ENCODE data around the gene BCL2L14.

Gene BCL2L14

DNA sequence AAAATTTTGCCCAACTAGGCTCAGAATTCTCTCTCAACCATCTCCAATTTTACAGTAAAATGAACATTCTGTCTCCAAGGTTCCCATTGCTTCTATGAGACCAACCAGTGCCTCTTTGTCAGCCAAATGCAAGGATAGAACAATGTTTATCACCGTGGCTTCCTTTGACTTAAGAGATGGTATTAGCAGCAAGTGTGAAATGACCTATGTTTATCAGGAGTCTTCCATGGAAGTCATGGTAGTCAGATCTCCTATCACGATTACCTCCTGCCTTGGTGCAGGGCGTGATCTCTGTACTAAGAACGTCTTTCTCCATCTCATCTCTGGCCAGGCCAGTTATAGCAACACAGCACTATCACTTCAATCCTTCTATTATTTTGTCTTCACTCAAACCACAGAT is 6.1 kb upstream of the BCL2L14 start:
- no peaks in the 10 kb centered on the region for H3K4me1 ChIP-seq (ENCODE audit: control insufficient read depth in 1 of 2, insufficient read depth in 2 of 2, low read length in 2 of 2)
- H3K27ac ChIP-seq (ENCODE audit: low read length), result no peak overlapping the region
- H3K36me3 ChIP-seq (ENCODE audit: control insufficient read depth in 1 of 2, insufficient read depth in 2 of 2, low read length in 2 of 2), result no peaks in the 10 kb centered on the region
- no peaks in the 10 kb centered on the region for H3K9me3 ChIP-seq (ENCODE audit: control insufficient read depth in 1 of 2, low read length in 2 of 2)
- no peak overlapping the region for H3K4me3 ChIP-seq (ENCODE audit: low read depth in 1 of 2, low read length in 2 of 2)
- no peaks in the 10 kb centered on the region for H3K27me3 ChIP-seq (ENCODE audit: low read depth, low read length)

DNA sequence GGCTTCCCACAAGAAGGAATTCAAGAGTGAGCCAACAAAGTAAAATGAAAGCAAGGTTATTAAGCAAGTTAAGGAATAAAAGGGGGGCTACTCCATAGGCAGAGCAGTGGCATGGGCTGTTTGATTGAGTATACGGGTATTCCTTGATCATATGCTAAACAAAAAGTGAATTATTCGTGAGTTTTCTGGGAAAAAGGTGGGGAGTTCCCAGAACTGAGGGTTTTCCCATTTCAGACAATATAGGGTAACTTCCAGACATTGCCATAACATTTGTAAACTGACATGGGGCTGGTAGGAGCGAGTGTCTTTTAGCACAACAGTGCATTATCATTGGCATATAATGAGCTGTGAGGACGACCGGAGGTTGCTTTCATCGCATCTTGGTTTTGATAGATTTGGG is 2.0 kb upstream of the BCL2L14 start:
- no peak overlapping the region for H3K27ac ChIP-seq (ENCODE audit: low read length)
- no peak overlapping the region for H3K4me3 ChIP-seq (ENCODE audit: low read depth in 1 of 2, low read length in 2 of 2)
- H3K4me1 ChIP-seq (ENCODE audit: control insufficient read depth in 1 of 2, insufficient read depth in 2 of 2, low read length in 2 of 2), result no peaks in the 10 kb centered on the region
- no peaks in the 10 kb centered on the region for H3K9me3 ChIP-seq (ENCODE audit: control insufficient read depth in 1 of 2, low read length in 2 of 2)
- H3K27me3 ChIP-seq (ENCODE audit: low read depth, low read length), result no peaks in the 10 kb centered on the region
- H3K36me3 ChIP-seq (ENCODE audit: control insufficient read depth in 1 of 2, insufficient read depth in 2 of 2, low read length in 2 of 2), result no peaks in the 10 kb centered on the region

DNA sequence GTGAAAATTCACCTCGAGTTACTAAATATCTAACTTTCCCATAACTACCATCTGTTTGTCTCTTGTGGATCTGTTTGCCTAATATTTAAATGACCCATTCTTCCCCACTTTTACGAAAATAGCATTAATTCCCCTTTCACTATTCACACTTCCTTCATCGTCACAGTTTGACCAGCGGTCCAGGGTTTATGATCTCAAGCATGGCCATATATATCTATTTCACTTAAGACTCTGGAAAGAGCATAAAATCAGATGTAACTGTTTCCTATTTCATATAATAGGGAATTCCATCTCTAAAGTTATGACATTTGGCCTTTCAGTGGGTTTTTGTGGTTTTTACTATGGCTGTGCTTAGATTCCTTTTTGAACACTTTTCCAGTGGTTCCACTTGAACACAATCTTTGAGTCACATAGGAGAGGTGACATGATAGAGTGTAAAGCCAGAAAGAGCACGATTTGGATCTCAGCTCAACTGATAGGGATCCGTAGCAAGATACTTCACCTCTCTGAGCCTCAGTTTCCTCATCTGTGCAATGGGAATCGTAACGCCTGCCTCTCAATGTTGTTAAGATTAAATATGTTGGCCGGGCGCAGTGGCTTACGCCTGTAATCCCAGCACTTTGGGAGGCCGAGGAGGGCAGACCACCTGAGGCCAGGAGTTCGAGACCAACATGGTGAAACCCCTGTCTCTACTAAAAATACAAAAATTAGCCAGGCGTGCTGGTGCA is 754 bp upstream of the BCL2L14 start:
- no peak overlapping the region for H3K4me3 ChIP-seq (ENCODE audit: low read depth in 1 of 2, low read length in 2 of 2)
- H3K4me1 ChIP-seq (ENCODE audit: control insufficient read depth in 1 of 2, insufficient read depth in 2 of 2, low read length in 2 of 2), result no peaks in the 10 kb centered on the region
- H3K27ac ChIP-seq (ENCODE audit: low read length), result no peak overlapping the region
- no peaks in the 10 kb centered on the region for H3K27me3 ChIP-seq (ENCODE audit: low read depth, low read length)
- H3K9me3 ChIP-seq (ENCODE audit: control insufficient read depth in 1 of 2, low read length in 2 of 2), result no peaks in the 10 kb centered on the region
- H3K36me3 ChIP-seq (ENCODE audit: control insufficient read depth in 1 of 2, insufficient read depth in 2 of 2, low read length in 2 of 2), result no peaks in the 10 kb centered on the region

DNA sequence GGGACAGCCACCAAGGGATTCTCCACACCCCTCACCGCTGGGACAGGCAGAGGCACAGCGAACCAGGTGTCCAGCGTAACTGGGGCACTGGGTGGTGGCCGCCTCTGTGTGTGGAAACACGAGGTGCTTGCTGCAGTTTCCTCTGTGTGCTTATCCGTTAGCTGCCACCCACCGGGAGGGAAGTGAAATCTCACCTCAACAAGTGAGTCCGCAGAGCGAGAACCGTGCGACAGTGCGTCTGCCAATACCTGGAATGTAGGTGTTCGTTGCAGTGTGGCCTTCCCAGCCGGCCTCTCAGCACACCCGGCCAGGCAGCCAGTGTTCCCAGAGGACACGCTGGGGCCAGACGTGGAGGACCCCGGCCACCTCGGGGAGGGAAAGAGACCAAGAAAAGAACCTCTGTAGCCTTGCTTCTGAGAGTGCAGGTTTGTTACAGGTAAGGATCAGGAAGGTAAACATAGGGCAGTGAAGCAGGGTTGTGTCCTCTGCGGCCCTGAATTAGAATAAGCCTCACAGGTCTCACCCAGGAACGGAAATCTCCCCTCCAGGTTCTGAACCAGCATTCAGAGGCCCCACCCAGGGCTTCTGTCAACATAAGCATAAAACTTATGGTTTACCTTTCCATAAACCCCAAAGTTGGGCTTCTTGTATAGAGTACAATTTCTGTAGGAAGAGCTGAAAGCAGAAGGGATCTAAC is 1.5 kb downstream of the BCL2L14 start:
- no peaks in the 10 kb centered on the region for H3K9me3 ChIP-seq (ENCODE audit: control insufficient read depth in 1 of 2, low read length in 2 of 2)
- no peaks in the 10 kb centered on the region for H3K27me3 ChIP-seq (ENCODE audit: low read depth, low read length)
- H3K4me1 ChIP-seq (ENCODE audit: control insufficient read depth in 1 of 2, insufficient read depth in 2 of 2, low read length in 2 of 2), result no peaks in the 10 kb centered on the region
- peak overlapping the region; percentile 93 for H3K27ac ChIP-seq (ENCODE audit: low read length)
- peak overlapping the region in 1 of 2 donors; percentile 59 for H3K4me3 ChIP-seq (ENCODE audit: low read depth in 1 of 2, low read length in 2 of 2)
- H3K36me3 ChIP-seq (ENCODE audit: control insufficient read depth in 1 of 2, insufficient read depth in 2 of 2, low read length in 2 of 2), result no peaks in the 10 kb centered on the region

DNA sequence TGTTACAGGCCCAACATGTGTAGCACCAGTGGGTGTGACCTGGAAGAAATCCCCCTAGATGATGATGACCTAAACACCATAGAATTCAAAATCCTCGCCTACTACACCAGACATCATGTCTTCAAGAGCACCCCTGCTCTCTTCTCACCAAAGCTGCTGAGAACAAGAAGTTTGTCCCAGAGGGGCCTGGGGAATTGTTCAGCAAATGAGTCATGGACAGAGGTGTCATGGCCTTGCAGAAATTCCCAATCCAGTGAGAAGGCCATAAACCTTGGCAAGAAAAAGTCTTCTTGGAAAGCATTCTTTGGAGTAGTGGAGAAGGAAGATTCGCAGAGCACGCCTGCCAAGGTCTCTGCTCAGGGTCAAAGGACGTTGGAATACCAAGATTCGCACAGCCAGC is 8.6 kb downstream of the BCL2L14 start:
- no peak overlapping the region for H3K4me3 ChIP-seq (ENCODE audit: low read depth in 1 of 2, low read length in 2 of 2)
- H3K27ac ChIP-seq (ENCODE audit: low read length), result no peak overlapping the region
- no peaks in the 10 kb centered on the region for H3K27me3 ChIP-seq (ENCODE audit: low read depth, low read length)
- H3K36me3 ChIP-seq (ENCODE audit: control insufficient read depth in 1 of 2, insufficient read depth in 2 of 2, low read length in 2 of 2), result no peaks in the 10 kb centered on the region
- H3K4me1 ChIP-seq (ENCODE audit: control insufficient read depth in 1 of 2, insufficient read depth in 2 of 2, low read length in 2 of 2), result no peaks in the 10 kb centered on the region
- H3K9me3 ChIP-seq (ENCODE audit: control insufficient read depth in 1 of 2, low read length in 2 of 2), result no peaks in the 10 kb centered on the region

DNA sequence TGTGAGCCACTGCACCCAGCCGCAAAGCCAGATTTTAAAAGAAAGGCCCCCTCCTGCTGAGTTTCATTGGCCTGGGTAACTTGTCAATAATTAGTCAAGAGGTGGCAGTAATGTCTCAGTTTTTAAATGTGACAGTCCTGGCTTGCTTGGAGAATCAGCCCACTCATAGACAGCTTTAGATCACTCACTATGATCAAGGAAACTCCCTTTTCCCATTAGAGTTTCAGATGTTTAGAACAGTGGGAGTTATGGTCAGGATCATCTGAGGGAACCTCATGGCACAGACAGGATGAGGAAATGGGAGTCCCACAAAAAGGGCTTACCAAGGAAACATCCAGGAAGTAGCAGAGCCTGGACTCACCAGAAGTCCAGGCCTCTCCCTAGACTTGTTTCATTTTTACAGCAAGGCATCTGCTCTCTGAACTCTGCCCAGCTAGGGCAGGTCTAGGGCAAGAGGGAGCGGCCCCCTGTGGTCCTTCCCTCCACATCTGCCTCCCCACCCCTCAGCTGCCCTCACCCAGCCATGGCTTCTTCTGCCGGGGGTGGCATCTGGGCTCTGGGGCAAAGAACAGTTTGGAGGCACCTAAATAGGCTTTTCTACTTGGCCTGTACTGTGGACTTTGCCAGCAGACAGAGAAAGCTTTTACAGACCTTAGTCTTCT is 11.2 kb downstream of the BCL2L14 start:
- Histone ChIP-seq H3K27me3 (ENCODE audit: low read depth, low read length) (no peaks in the 10 kb centered on the region), H3K4me3 (ENCODE audit: low read depth in 1 of 2, low read length in 2 of 2) (no peak overlapping the region), H3K36me3 (ENCODE audit: control insufficient read depth in 1 of 2, insufficient read depth in 2 of 2, low read length in 2 of 2) (no peaks in the 10 kb centered on the region), H3K9me3 (ENCODE audit: control insufficient read depth in 1 of 2, low read length in 2 of 2) (no peaks in the 10 kb centered on the region), H3K4me1 (ENCODE audit: control insufficient read depth in 1 of 2, insufficient read depth in 2 of 2, low read length in 2 of 2) (no peaks in the 10 kb centered on the region), H3K27ac (ENCODE audit: low read length) (peak overlapping the region; percentile 56)

DNA sequence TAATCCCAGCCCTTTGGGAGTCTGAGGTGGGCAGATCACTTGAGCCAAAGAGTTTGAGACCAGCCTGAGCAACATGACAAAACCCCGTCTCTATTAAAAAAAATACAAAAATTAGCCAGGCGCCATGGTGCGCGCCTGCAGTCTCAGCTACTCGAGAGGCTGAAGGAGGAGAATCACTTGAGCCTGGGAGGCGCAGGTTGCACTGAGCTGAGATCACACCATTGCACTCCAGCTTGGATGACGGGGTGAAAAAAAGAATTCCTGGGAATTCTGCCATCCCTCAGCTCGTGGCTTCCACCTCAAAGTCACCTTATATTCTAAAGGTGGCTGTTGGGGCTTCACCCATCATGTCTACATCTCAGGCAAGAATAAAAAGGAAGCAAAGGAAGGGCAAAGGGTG is 12.9 kb downstream of the BCL2L14 start:
- Histone ChIP-seq H3K27me3 (ENCODE audit: low read depth, low read length) (no peaks in the 10 kb centered on the region), H3K27ac (ENCODE audit: low read length) (no peak overlapping the region), H3K4me1 (ENCODE audit: control insufficient read depth in 1 of 2, insufficient read depth in 2 of 2, low read length in 2 of 2) (no peaks in the 10 kb centered on the region), H3K36me3 (ENCODE audit: control insufficient read depth in 1 of 2, insufficient read depth in 2 of 2, low read length in 2 of 2) (no peaks in the 10 kb centered on the region), H3K9me3 (ENCODE audit: control insufficient read depth in 1 of 2, low read length in 2 of 2) (no peaks in the 10 kb centered on the region), H3K4me3 (ENCODE audit: low read depth in 1 of 2, low read length in 2 of 2) (no peak overlapping the region)

DNA sequence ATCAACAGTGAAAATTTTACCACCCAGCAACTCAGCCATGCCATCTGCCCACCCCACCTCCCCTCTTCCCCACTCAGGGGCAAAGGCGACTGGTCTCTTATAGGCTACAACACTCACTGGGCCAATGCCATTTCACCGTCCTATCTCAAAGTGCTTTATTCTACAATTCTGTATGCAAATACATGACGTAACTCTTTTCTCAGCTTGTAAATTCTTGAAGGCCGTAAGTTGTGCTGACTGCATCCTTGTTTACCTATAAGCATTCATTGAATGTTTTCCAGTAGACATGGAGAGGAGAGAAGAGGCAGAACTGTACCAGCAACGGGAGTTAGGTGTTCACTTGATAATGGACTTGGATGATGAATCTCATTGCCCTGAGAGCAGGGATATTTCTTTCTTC is 15.6 kb downstream of the BCL2L14 start:
- no peaks in the 10 kb centered on the region for H3K9me3 ChIP-seq (ENCODE audit: control insufficient read depth in 1 of 2, low read length in 2 of 2)
- H3K4me1 ChIP-seq (ENCODE audit: control insufficient read depth in 1 of 2, insufficient read depth in 2 of 2, low read length in 2 of 2), result no peaks in the 10 kb centered on the region
- H3K4me3 ChIP-seq (ENCODE audit: low read depth in 1 of 2, low read length in 2 of 2), result no peak overlapping the region
- H3K27me3 ChIP-seq (ENCODE audit: low read depth, low read length), result no peaks in the 10 kb centered on the region
- H3K27ac ChIP-seq (ENCODE audit: low read length), result no peak overlapping the region
- no peaks in the 10 kb centered on the region for H3K36me3 ChIP-seq (ENCODE audit: control insufficient read depth in 1 of 2, insufficient read depth in 2 of 2, low read length in 2 of 2)

DNA sequence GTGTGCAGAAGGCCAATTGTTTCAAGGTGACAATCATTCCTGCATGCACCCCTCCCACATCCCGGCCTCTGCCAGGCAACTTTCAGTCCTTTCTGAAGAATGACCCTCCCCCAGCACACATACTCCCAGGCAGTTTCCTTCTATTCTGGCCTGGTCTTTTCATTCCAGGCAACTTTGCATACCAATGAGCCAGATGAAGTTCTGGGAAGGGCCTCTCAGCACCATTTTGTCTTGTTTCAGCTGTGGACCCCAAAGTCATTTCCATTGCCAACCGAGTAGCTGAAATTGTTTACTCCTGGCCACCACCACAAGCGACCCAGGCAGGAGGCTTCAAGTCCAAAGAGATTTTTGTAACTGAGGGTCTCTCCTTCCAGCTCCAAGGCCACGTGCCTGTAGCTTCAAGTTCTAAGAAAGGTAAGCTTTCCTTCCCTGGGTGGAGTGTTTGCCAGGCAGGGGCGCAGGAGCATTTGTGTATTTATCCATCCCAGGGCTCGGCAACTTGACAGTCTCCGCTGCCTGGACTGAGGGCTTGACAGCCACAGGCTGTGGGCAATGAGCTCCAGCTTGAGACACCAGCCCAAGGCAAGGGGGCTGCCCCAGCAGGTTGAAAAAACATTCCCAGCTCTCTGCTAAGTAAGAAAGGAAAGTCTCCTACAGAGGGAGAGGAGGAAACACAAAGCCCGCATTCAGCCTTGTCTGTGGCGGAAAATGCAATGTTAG is 16.4 kb downstream of the BCL2L14 start:
- Histone ChIP-seq H3K4me1 (ENCODE audit: control insufficient read depth in 1 of 2, insufficient read depth in 2 of 2, low read length in 2 of 2) (no peaks in the 10 kb centered on the region), H3K27ac (ENCODE audit: low read length) (no peak overlapping the region), H3K36me3 (ENCODE audit: control insufficient read depth in 1 of 2, insufficient read depth in 2 of 2, low read length in 2 of 2) (no peaks in the 10 kb centered on the region), H3K9me3 (ENCODE audit: control insufficient read depth in 1 of 2, low read length in 2 of 2) (no peaks in the 10 kb centered on the region), H3K27me3 (ENCODE audit: low read depth, low read length) (no peaks in the 10 kb centered on the region), H3K4me3 (ENCODE audit: low read depth in 1 of 2, low read length in 2 of 2) (no peak overlapping the region)

DNA sequence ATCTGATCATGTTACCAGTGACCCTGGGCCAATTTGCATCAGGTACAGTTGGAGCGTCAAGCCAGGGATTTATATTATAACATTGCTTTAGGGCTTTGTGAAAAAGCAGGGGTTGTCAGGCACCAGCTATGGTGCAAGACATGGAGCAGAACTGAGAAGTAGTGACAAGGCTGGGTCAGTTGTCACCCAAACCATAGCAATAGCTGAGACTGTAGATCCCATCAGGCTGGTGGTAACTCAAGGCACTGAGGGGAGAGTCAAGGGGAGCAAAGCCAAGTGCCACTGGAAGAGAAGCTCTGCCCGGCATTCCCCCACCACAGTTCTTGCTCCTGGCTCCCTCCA is 16.9 kb downstream of the BCL2L14 start:
- H3K9me3 ChIP-seq (ENCODE audit: control insufficient read depth in 1 of 2, low read length in 2 of 2), result no peaks in the 10 kb centered on the region
- H3K27me3 ChIP-seq (ENCODE audit: low read depth, low read length), result no peaks in the 10 kb centered on the region
- no peaks in the 10 kb centered on the region for H3K4me1 ChIP-seq (ENCODE audit: control insufficient read depth in 1 of 2, insufficient read depth in 2 of 2, low read length in 2 of 2)
- no peaks in the 10 kb centered on the region for H3K36me3 ChIP-seq (ENCODE audit: control insufficient read depth in 1 of 2, insufficient read depth in 2 of 2, low read length in 2 of 2)
- no peak overlapping the region for H3K27ac ChIP-seq (ENCODE audit: low read length)
- no peak overlapping the region for H3K4me3 ChIP-seq (ENCODE audit: low read depth in 1 of 2, low read length in 2 of 2)

DNA sequence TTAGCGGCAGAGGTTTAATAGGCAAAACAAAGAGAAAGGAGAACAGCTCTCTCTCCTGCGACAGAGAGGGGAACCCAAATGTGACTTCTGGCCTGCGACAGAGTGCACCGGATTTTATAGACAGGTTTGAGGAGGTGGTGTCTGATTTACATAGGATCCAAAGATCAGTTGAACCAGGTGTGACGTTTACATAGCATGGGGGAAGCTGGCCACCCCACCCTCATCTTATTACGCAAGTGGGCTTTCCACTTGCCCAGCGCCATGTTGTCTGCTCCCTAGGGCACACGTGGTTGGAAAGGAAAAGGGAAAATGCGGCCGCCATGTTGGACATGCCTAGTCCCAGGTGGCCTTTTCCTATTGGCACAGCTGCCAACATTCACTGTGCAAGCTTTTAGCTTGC is 17.4 kb downstream of the BCL2L14 start:
- no peaks in the 10 kb centered on the region for H3K4me1 ChIP-seq (ENCODE audit: control insufficient read depth in 1 of 2, insufficient read depth in 2 of 2, low read length in 2 of 2)
- H3K36me3 ChIP-seq (ENCODE audit: control insufficient read depth in 1 of 2, insufficient read depth in 2 of 2, low read length in 2 of 2), result no peaks in the 10 kb centered on the region
- H3K4me3 ChIP-seq (ENCODE audit: low read depth in 1 of 2, low read length in 2 of 2), result no peak overlapping the region
- H3K27ac ChIP-seq (ENCODE audit: low read length), result no peak overlapping the region
- H3K27me3 ChIP-seq (ENCODE audit: low read depth, low read length), result no peaks in the 10 kb centered on the region
- no peaks in the 10 kb centered on the region for H3K9me3 ChIP-seq (ENCODE audit: control insufficient read depth in 1 of 2, low read length in 2 of 2)
